Mesodermal cell (in vitro differentiated cells): ENCODE data around the gene POLK.

Source experiments
- H3K27ac ChIP-seq: 2 replicates; pipeline ENCODE4 v1.7.0; 2013; ENCODE audit warnings: mild to moderate bottlenecking, low read depth, low read length, moderate library complexity; ENCODE audit not compliant: severe bottlenecking
- H3K36me3 ChIP-seq: 2 replicates; pipeline ENCODE4 v1.7.1; 2013; ENCODE audit warnings: mild to moderate bottlenecking, low read length, moderate library complexity; ENCODE audit not compliant: control insufficient read depth, insufficient read depth
- H3K4me1 ChIP-seq: one replicate; pipeline ENCODE4 v1.7.1; 2013; ENCODE audit warnings: mild to moderate bottlenecking, low read length; ENCODE audit not compliant: insufficient read depth, control insufficient read depth, poor library complexity, severe bottlenecking
- H3K4me3 ChIP-seq: 2 replicates; pipeline ENCODE4 v1.7.0; 2013; ENCODE audit warnings: low read length, control low read depth, mild to moderate bottlenecking; ENCODE audit not compliant: insufficient read depth, poor library complexity, severe bottlenecking; ENCODE audit errors: extremely low read depth
- H3K9me3 ChIP-seq: 2 replicates; pipeline ENCODE4 v1.7.1; 2013; ENCODE audit warnings: mild to moderate bottlenecking, low read length, moderate library complexity; ENCODE audit not compliant: control insufficient read depth
- WGBS, 2 experiments: methylation state at CpG; one replicate each; pipeline ENCODE4 v1.1.5; 2013; ENCODE audit warnings: missing lambda C conversion rate in 2 of 2; ENCODE audit not compliant: insufficient coverage in 2 of 2; 5-methylcytosine and 5-hydroxymethylcytosine counted together

POLK gene

DNA sequence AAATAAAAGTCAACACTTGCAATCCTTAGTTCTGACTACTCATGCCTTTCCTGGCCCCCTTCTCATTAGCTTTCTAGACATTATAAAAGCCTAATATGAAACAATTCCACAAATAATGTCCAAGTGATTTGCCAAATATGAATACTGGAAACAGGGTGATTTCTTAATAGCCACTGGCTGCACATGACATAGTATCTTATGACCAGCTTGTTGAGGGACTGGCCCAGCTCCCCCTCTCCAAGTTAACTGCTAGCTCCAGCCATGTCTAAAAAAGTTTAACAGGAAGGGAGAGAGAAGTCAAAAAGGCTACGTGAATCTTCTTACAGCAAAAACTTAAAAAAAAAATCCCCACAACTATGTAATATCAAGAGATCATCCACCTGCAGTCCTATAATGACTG is 1.7 kb upstream of the POLK start:
- Histone ChIP-seq H3K4me3 (peak overlapping the region; percentile 95), H3K4me1 (no peaks in the 10 kb centered on the region), H3K9me3 (no peaks in the 10 kb centered on the region), H3K27ac (no peak overlapping the region), H3K36me3 (peaks cover 3% of the 10 kb centered on the region)
- WGBS, 2 experiments = no CpG with 5 or more reads among the region's 1 CpG

GRCh38 chr5:75510417-75510835 is 1.3 kb upstream of the POLK start:
- Histone ChIP-seq H3K4me3 (peak overlapping the region; percentile 95), H3K36me3 (peaks cover 5% of the 10 kb centered on the region), H3K4me1 (no peaks in the 10 kb centered on the region), H3K9me3 (no peaks in the 10 kb centered on the region), H3K27ac (no peak overlapping the region)
- 0 to 2% methylated on average over 8 to 12 of the region's 15 CpGs for WGBS, 2 experiments

DNA sequence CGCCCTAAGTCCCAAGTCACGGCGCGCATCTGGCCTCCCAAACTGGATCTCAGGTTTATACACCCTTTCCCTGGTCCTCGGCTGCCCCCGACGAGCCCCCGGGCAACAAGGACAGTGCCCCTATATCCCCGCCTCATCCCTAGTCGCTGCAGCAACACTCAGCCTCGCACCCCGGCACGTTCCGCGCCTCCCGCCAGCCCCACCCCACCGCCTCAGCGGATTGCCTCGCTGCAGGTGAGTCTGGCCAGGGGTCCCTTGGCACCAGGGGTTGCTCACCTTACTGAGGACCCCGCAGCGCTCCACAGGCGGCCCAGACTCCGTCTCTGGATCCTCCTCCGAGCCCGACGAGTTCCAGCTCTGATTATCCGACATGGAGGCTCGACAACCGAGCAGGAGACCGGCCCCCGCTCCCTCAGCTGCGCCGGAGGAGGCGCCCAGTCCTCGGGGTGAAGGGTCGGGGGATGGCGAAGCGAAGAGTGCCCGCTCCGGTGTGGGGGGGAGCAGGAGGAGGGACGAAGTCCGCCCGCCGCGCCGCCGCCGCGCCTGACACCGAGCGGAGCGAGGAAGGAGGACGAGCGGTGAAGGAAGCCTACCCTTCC is 756 bp upstream of the POLK start:
- no peaks in the 10 kb centered on the region for H3K4me1 ChIP-seq
- WGBS, 2 experiments = 0% methylated on average over 38 to 49 of the region's 54 CpGs
- peak overlapping the region; percentile 95 for H3K4me3 ChIP-seq
- H3K27ac ChIP-seq = peak overlapping the region; percentile 55
- peaks cover 8% of the 10 kb centered on the region for H3K36me3 ChIP-seq
- H3K9me3 ChIP-seq = no peaks in the 10 kb centered on the region

- Histone ChIP-seq H3K36me3 (peaks cover 8% of the 10 kb centered on the region), H3K4me3 (peak overlapping the region; percentile 95), H3K27ac (peak overlapping the region; percentile 77), H3K4me1 (no peaks in the 10 kb centered on the region), H3K9me3 (no peaks in the 10 kb centered on the region)
- WGBS, 2 experiments = 86 to 96% methylated on average over 13 to 14 of the region's 16 CpGs
Observed at GRCh38 chr5:75512383-75513074, 838 bp downstream of the POLK start.

DNA sequence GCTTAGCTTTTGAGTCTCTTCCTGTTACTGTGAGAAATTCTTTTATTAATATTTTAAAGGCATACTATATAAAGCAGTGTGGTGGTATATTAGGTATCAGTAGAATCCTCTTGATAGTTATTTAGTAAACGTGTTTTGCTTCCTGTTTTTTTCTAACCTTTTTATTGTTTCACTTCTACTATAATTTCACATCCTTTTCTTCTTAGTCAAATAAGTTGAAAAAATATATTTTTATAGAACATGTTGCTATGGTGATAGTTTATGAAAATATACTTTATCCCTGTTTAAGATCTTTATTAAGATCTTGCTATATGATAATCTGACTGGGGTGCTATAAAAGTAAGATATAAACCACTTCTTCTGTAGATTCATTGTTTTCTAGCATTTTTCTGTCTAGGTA is 2.1 kb downstream of the POLK start:
- no peaks in the 10 kb centered on the region for H3K9me3 ChIP-seq
- peaks cover 8% of the 10 kb centered on the region for H3K36me3 ChIP-seq
- H3K4me3 ChIP-seq = no peak overlapping the region
- no peaks in the 10 kb centered on the region for H3K4me1 ChIP-seq
- no peak overlapping the region for H3K27ac ChIP-seq
- no CpG with 5 or more reads among the region's 1 CpG for WGBS, 2 experiments

DNA sequence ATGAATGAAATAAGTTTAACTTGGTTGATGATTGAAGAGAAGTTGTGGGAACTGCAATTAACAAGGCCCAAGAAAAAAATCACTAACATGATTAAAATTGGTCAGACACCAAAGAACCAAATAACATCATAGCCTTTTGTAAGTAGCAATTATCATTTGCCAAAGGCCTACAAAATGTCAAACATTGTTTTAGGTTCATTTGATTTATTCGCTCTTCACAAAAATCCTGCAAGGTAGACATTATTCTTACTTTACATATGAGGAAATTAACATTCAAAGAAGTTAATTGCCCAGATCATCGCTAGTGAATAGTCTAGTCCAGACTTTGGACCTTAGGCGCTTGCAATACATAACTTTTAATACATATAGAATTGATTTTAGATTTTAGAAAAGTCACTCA is 2.6 kb downstream of the POLK start:
- H3K9me3 ChIP-seq = no peaks in the 10 kb centered on the region
- peaks cover 8% of the 10 kb centered on the region for H3K36me3 ChIP-seq
- H3K4me3 ChIP-seq = no peak overlapping the region
- no peaks in the 10 kb centered on the region for H3K4me1 ChIP-seq
- no peak overlapping the region for H3K27ac ChIP-seq
- no CpG with 5 or more reads among the region's 3 CpGs for WGBS, 2 experiments

DNA sequence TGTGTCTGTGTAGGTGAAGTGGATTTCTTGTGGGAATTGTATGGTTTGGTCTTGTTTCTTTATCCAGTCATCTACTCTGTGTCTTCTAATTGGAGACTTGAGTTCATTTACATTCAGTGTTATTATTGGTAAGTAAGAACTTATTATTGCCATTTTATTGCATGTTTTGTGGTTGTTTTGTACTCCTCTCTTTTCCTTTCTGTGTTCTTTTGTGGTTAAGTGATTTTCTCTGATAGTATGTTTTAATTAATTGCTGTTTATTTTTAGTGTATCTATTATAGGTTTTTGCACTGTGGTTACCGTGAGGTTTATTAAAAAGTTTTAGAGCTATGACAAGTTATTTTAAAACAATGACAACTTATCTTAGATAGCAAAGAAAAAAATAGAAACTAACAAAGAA is 8.1 kb downstream of the POLK start:
- H3K36me3 ChIP-seq = peaks cover 13% of the 10 kb centered on the region
- no peak overlapping the region for H3K4me3 ChIP-seq
- H3K27ac ChIP-seq = no peak overlapping the region
- WGBS, 2 experiments = no CpG with 5 or more reads among the region's 1 CpG
- peaks cover 8% of the 10 kb centered on the region for H3K9me3 ChIP-seq
- H3K4me1 ChIP-seq = no peaks in the 10 kb centered on the region

- H3K9me3 ChIP-seq = peaks cover 8% of the 10 kb centered on the region
- no peaks in the 10 kb centered on the region for H3K4me1 ChIP-seq
- H3K36me3 ChIP-seq = peaks cover 8% of the 10 kb centered on the region
- H3K27ac ChIP-seq = no peak overlapping the region
- H3K4me3 ChIP-seq = no peak overlapping the region
- WGBS, 2 experiments = no CpG with 5 or more reads among the region's 2 CpGs
Observed at GRCh38 chr5:75521195-75521594, 9.5 kb downstream of the POLK start.

GRCh38 chr5:75522025-75522424 is 10.3 kb downstream of the POLK start:
- H3K4me1 ChIP-seq = no peaks in the 10 kb centered on the region
- no peak overlapping the region for H3K27ac ChIP-seq
- peaks cover 8% of the 10 kb centered on the region for H3K36me3 ChIP-seq
- H3K4me3 ChIP-seq = no peak overlapping the region
- H3K9me3 ChIP-seq = peaks cover 8% of the 10 kb centered on the region

DNA sequence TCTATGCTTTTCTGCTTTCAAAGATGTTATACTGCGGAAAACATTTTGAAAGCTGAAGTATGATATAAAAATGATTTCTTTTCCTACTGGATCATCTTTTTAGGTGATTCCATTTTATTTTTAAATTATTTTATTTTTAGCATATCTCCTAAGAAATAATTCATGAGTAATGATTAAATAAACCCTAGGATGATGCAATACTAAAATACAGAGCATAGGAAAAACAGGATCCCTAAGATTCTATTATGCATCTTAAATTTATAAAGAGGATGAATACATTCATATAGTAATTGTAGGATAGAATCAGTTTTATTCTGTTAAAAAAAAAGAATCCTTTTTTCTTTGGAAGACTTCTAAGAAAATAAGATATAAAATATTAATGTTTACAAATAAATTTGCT is 10.9 kb downstream of the POLK start:
- Histone ChIP-seq H3K4me1 (no peaks in the 10 kb centered on the region), H3K27ac (no peak overlapping the region), H3K36me3 (peaks cover 8% of the 10 kb centered on the region), H3K9me3 (peaks cover 8% of the 10 kb centered on the region), H3K4me3 (no peak overlapping the region)
- 100% methylated on average over 1 of the region's 1 CpG; no CpG with 5 or more reads in 1 of the 2 experiments for WGBS, 2 experiments

GRCh38 chr5:75523275-75523674 is 11.6 kb downstream of the POLK start:
- Histone ChIP-seq H3K36me3 (peaks cover 8% of the 10 kb centered on the region), H3K27ac (no peak overlapping the region), H3K9me3 (peaks cover 8% of the 10 kb centered on the region), H3K4me1 (no peaks in the 10 kb centered on the region), H3K4me3 (no peak overlapping the region)
- WGBS, 2 experiments = no CpG with 5 or more reads among the region's 1 CpG
